Common myeloid progenitor, CD34-positive (primary cell): ENCODE measurements around the gene AATK.

Experiments used
- CTCF ChIA-PET: fragments of 350-600 bp; sonication (Branson Sonifier 250); formaldehyde crosslinking; loops from one replicate; lab custom pipeline; 2021; ENCODE audit warnings: antibody characterized with exemption; lab: Charles Lee
- POLR2A ChIA-PET: fragments of 350-600 bp; sonication (Branson Sonifier 250); formaldehyde crosslinking; loops from one replicate; lab custom pipeline; 2021; ENCODE audit warnings: antibody characterized with exemption; lab: Charles Lee
- DNase-seq, 3 donors: peaks; one replicate each; pipeline versions ENCODE4 v3.0.0 to v3.0.0-alpha.2; 2013
- H3K27ac ChIP-seq, 2 experiments: 1 replicate in 1 of 2; 2 replicates in 1 of 2; pipeline ENCODE4 v1.7.0; 2013; ENCODE audit warnings: inconsistent platforms in 2 of 2, low read length in 2 of 2, mild to moderate bottlenecking in 2 of 2, low read depth in 1 of 2, moderate library complexity in 1 of 2; ENCODE audit not compliant: severe bottlenecking in 2 of 2, insufficient read depth in 1 of 2, poor library complexity in 1 of 2
- H3K27me3 ChIP-seq, 5 experiments: replicated peaks in 2 of 5; 1 replicate in 3 of 5; 2 replicates in 2 of 5; pipeline versions ENCODE4 v1.6.1 to v1.7.0; 2013; ENCODE audit warnings: low read length in 4 of 5, mild to moderate bottlenecking in 2 of 5, moderate library complexity in 2 of 5, inconsistent platforms in 1 of 5; ENCODE audit not compliant: insufficient read depth in 5 of 5, control insufficient read depth in 4 of 5
- H3K36me3 ChIP-seq, 4 experiments: 1 replicate in 2 of 4; 2 replicates in 2 of 4; pipeline versions ENCODE4 v1.6.1 to v1.7.0; 2013; ENCODE audit warnings: low read length in 3 of 4, control low read depth in 1 of 4, mild to moderate bottlenecking in 1 of 4; ENCODE audit not compliant: control insufficient read depth in 4 of 4, insufficient read depth in 4 of 4
- H3K4me1 ChIP-seq, 4 experiments: 1 replicate in 3 of 4; 2 replicates in 1 of 4; pipeline versions ENCODE4 v1.6.1 to v1.7.1; 2013; ENCODE audit warnings: low read length in 3 of 4, mild to moderate bottlenecking in 3 of 4, control low read depth in 1 of 4, inconsistent platforms in 1 of 4, moderate library complexity in 1 of 4; ENCODE audit not compliant: control insufficient read depth in 4 of 4, insufficient read depth in 4 of 4; ENCODE audit errors: control extremely low read depth in 1 of 4
- H3K4me3 ChIP-seq, 7 experiments: 1 replicate in 4 of 7; 2 replicates in 3 of 7; pipeline versions ENCODE4 v1.5.1 to v1.7.0; 2013; ENCODE audit warnings: mild to moderate bottlenecking in 7 of 7, low read length in 6 of 7, moderate library complexity in 6 of 7, inconsistent platforms in 2 of 7, low read depth in 2 of 7, control low read depth in 1 of 7; ENCODE audit not compliant: insufficient read depth in 4 of 7, control insufficient read depth in 1 of 7; ENCODE audit errors: extremely low read depth in 1 of 7
- H3K9me3 ChIP-seq, 5 experiments: 1 replicate in 4 of 5; 2 replicates in 1 of 5; pipeline versions ENCODE4 v1.6.1 to v1.7.1; 2013; ENCODE audit warnings: low read length in 4 of 5, mild to moderate bottlenecking in 2 of 5, inconsistent platforms in 1 of 5, low read depth in 1 of 5, moderate library complexity in 1 of 5; ENCODE audit not compliant: control insufficient read depth in 4 of 5, insufficient read depth in 2 of 5; ENCODE audit errors: control extremely low read depth in 1 of 5
- WGBS: methylation state at CpG from one replicate; pipeline ENCODE4 v1.1.5; 2013; ENCODE audit not compliant: insufficient coverage; 5-methylcytosine and 5-hydroxymethylcytosine counted together

Gene AATK

DNA sequence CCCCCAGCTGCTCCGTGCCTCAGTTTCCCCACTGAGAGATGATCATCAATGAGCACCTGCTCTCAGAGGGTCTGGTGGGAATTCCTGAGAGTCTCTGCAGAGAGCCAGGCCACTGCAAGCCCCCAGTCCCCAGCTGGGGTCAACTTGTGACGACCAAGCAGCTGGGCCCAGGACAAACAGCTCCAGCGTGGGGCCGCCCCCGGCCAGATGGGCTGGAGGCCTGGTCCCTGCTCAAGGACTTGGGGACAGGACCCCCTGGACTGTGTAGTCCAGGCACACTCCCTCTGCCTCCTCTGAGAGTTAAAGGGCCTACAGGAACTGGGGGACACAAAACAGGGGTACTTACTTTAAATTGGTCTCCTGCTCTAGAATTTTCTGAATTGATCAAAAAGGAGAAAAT lies 16.6 kb upstream of the AATK start:
- ChIA-PET CTCF (interaction anchor here (1.0 to 1.5 kb wide), 3 partner anchors 9 to 34 kb away, joined by 3 to 4 read pairs (median 3); no protein-coding TSS in a partner anchor), POLR2A (no interaction called here)
- 98% methylated on average over 5 of the region's 5 CpGs for WGBS
- Histone ChIP-seq H3K36me3 (no peaks in the 10 kb centered on the region), H3K4me3 (no peak overlapping the region), H3K27me3 (peaks cover 0 to 22% (median 0%) of the 10 kb centered on the region in 5 experiments), H3K9me3 (no peaks in the 10 kb centered on the region), H3K4me1 (no peaks in the 10 kb centered on the region), H3K27ac (no peak overlapping the region)
- no peak for DNase-seq

DNA sequence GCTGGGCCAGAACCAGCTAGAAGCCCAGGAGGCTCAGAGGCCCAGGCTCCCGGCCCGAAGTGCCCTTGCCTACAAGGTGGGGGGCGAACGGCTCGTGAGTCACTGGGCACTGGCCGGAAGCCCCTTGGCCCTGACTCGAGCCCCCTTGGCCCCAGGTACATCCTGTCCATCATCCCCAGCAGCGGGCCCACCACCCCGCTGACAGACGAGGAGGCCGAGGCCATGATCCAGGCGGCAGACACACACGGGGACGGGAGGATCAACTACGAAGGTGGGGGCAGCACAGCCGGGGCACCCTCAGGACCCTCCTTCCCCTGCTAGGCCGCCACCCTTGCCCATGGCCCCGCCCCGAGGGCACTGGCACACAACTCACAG lies 15.8 kb upstream of the AATK start:
- peaks cover 0 to 22% (median 0%) of the 10 kb centered on the region in 5 experiments for H3K27me3 ChIP-seq
- no peak overlapping the region for H3K27ac ChIP-seq
- WGBS = 92% methylated on average over 19 of the region's 19 CpGs
- no peak for DNase-seq
- no peaks in the 10 kb centered on the region for H3K4me1 ChIP-seq
- CTCF ChIA-PET = interaction anchor here (1.0 to 1.5 kb wide), 3 partner anchors 10 to 35 kb away, joined by 3 to 4 read pairs (median 3); no protein-coding TSS in a partner anchor
- H3K9me3 ChIP-seq = no peaks in the 10 kb centered on the region
- no peaks in the 10 kb centered on the region for H3K36me3 ChIP-seq
- POLR2A ChIA-PET = no interaction called here
- no peak overlapping the region for H3K4me3 ChIP-seq

GRCh38 chr17:81180836-81181810 lies 15.1 kb upstream of the AATK start:
- H3K36me3 ChIP-seq = no peaks in the 10 kb centered on the region

GRCh38 chr17:81179861-81180260 lies 13.8 kb upstream of the AATK start:
- H3K27me3 ChIP-seq = peaks cover 0 to 16% (median 0%) of the 10 kb centered on the region in 5 experiments
- no peak overlapping the region for H3K27ac ChIP-seq
- no peak overlapping the region for H3K4me3 ChIP-seq
- H3K9me3 ChIP-seq = peaks cover 0 to 3% (median 0%) of the 10 kb centered on the region in 5 experiments
- 91% methylated on average over 12 of the region's 12 CpGs for WGBS
- DNase-seq = no peak
- H3K36me3 ChIP-seq = no peaks in the 10 kb centered on the region
- no peaks in the 10 kb centered on the region for H3K4me1 ChIP-seq
- ChIA-PET POLR2A (interaction anchor here (0.7 kb wide), 1 partner anchor 18 kb away, joined by 4 read pairs; no protein-coding TSS in a partner anchor), CTCF (interaction anchor here (0.8 to 2.3 kb wide), 2 partner anchors 21 to 37 kb away, joined by 5 to 11 read pairs; no protein-coding TSS in a partner anchor)

More at GRCh38 chr17:81180836-81181810, 15.1 kb upstream of the AATK start:
- H3K4me1 ChIP-seq = no peaks in the 10 kb centered on the region
- WGBS = 96% methylated on average over 35 of the region's 49 CpGs
- ChIA-PET CTCF (interaction anchor here (1.4 to 2.3 kb wide), 3 partner anchors 11 to 38 kb away, joined by 3 to 11 read pairs (median 4); no protein-coding TSS in a partner anchor), POLR2A (no interaction called here)
- no peak for DNase-seq
- H3K27ac ChIP-seq = no peak overlapping the region
- no peak overlapping the region for H3K4me3 ChIP-seq
- H3K27me3 ChIP-seq = peaks cover 0 to 22% (median 0%) of the 10 kb centered on the region in 5 experiments
- H3K9me3 ChIP-seq = no peaks in the 10 kb centered on the region

DNA sequence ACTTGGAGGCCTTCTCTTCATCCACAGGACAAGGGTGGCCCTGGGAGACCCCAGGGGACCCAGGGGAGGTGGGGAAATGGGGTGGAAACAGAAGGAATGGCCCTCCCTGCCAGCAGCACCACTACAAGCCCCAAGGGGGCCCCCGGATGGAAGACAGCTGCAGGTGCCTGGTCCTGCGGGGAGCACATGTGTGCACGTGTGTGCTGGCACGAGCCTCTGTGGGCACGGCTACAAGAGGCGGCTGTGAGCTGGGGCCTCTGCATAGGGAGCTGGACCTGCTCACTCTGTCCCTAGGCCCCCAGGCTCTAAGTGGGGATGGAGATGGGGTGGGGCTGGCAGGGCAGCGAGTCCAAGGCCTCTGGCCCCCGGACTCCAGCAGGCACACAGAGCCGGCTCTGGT lies 13.2 kb upstream of the AATK start:
- ChIA-PET CTCF (interaction anchor here (1.5 to 2.3 kb wide), 2 partner anchors 32 to 36 kb away, joined by 3 to 11 read pairs; no protein-coding TSS in a partner anchor), POLR2A (no interaction called here)
- Histone ChIP-seq H3K27ac (no peak overlapping the region), H3K4me3 (no peak overlapping the region), H3K27me3 (peaks cover 0 to 10% (median 0%) of the 10 kb centered on the region in 5 experiments), H3K4me1 (no peaks in the 10 kb centered on the region), H3K36me3 (no peaks in the 10 kb centered on the region), H3K9me3 (peaks cover 0 to 3% (median 0%) of the 10 kb centered on the region in 5 experiments)
- 93% methylated on average over 8 of the region's 9 CpGs for WGBS
- no peak for DNase-seq

GRCh38 chr17:81178136-81179091 lies 12.4 kb upstream of the AATK start:
- no peak overlapping the region for H3K4me3 ChIP-seq
- no peaks in the 10 kb centered on the region for H3K4me1 ChIP-seq
- no peaks in the 10 kb centered on the region for H3K36me3 ChIP-seq
- CTCF ChIA-PET = interaction anchor here (0.7 to 2.3 kb wide), 4 partner anchors 20 to 69 kb away, joined by 3 to 11 read pairs (median 3); no protein-coding TSS in a partner anchor
- H3K27ac ChIP-seq = no peak overlapping the region
- H3K27me3 ChIP-seq = peaks cover 0 to 3% (median 0%) of the 10 kb centered on the region in 5 experiments
- WGBS = 88% methylated on average over 18 of the region's 25 CpGs
- peaks cover 0 to 3% (median 0%) of the 10 kb centered on the region in 5 experiments for H3K9me3 ChIP-seq
- POLR2A ChIA-PET = no interaction called here
- DNase-seq = no peak
